HepG2 (cell line): ENCODE data around the gene SNX4. TPM values are rescaled to one million over a fixed set of nuclear protein-coding genes. Genes with fewer than 3 reads are reported as not detected.

ENCODE experiments used
- ATAC-seq: fragments of 200-7000 bp; cut with Tn5 transposase; 3 replicates; pipeline ENCODE4 v1.9.1; 2020; ENCODE audit warnings: mild to moderate bottlenecking, moderate library complexity
- BruUV-seq: library from RNA; stranded (reverse); fragments of 400-500 nt; replicated peaks from 2 replicates; lab custom pipeline; 2021; lab: Mats Ljungman, UMichigan
- CTCF ChIA-PET: fragments of 300-600 bp; formaldehyde crosslinking; extraction: SDS; loops from one replicate; lab custom pipeline; 2021; ENCODE audit warnings: low total read pairs, inconsistent platforms, low intra/inter-chr PET ratio; lab: Yijun Ruan, JAX
- POLR2A ChIA-PET: fragments of 350-600 bp; sonication (Branson Sonifier 250); formaldehyde crosslinking; loops from one replicate; lab custom pipeline; 2020; ENCODE audit warnings: antibody characterized with exemption, inconsistent platforms; lab: Yijun Ruan, JAX
- DNase-seq: peaks from one replicate; pipeline ENCODE4 v3.0.0-alpha.2; 2015; ENCODE audit warnings: low spot score
- FAIRE-seq: peaks from 3 replicates; lab custom pipeline; 2011; peaks lifted over from hg19 to GRCh38; lab: Jason Lieb, UNC
- H2AFZ ChIP-seq: one replicate; pipeline ENCODE4 v1.6.1; 2011; ENCODE audit warnings: low read length, inconsistent platforms
- H3K27ac ChIP-seq: fragments of 300-600 bp; 3 replicates; pipeline ENCODE4 v1.8.0; 2011; ENCODE audit warnings: mixed run types, mild to moderate bottlenecking, mixed read lengths, low read length, inconsistent platforms; ENCODE audit not compliant: insufficient read depth; ENCODE audit errors: extremely low read length
- H3K27me3 ChIP-seq, 2 experiments: fragments of 200-600 bp in 1 of 2; 2 replicates in 1 of 2; 3 replicates in 1 of 2; pipeline versions ENCODE4 v1.6.0 to v1.8.0; 2011; ENCODE audit warnings: low read length in 2 of 2, mild to moderate bottlenecking in 2 of 2, moderate library complexity in 2 of 2, inconsistent platforms in 1 of 2; ENCODE audit not compliant: insufficient read depth in 2 of 2, control insufficient read depth in 1 of 2
- H3K36me3 ChIP-seq, 2 experiments: fragments of 200-600 bp in 1 of 2; replicated peaks in 1 of 2; 2 replicates in 1 of 2; 3 replicates in 1 of 2; pipeline versions ENCODE4 v1.5.1 to v1.8.0; 2011; ENCODE audit warnings: low read length in 2 of 2, inconsistent platforms in 1 of 2; ENCODE audit not compliant: insufficient read depth in 2 of 2, control insufficient read depth in 1 of 2
- H3K4me1 ChIP-seq: 2 replicates; pipeline ENCODE4 v1.5.1; 2012; ENCODE audit warnings: low read length, inconsistent platforms; ENCODE audit not compliant: insufficient read depth
- H3K4me2 ChIP-seq: 2 replicates; pipeline ENCODE4 v1.6.0; 2011; ENCODE audit warnings: low read depth, low read length, inconsistent platforms
- H3K4me3 ChIP-seq, 3 experiments: fragments of 200-600 bp in 1 of 3; sonication (generic), shearing (Covaris generic) in 1 of 3; replicated peaks in 1 of 3; 2 replicates each; pipeline ENCODE4 v1.5.1; 2011 to 2016; ENCODE audit warnings: low read length in 3 of 3, inconsistent platforms in 2 of 3, low read depth in 2 of 3, mild to moderate bottlenecking in 2 of 3, control low read depth in 1 of 3, mixed read lengths in 1 of 3; ENCODE audit not compliant: insufficient read depth in 1 of 3
- H3K79me2 ChIP-seq: one replicate; pipeline ENCODE4 v1.6.1; 2011; ENCODE audit warnings: low read length, inconsistent platforms; ENCODE audit not compliant: insufficient read depth
- H3K9ac ChIP-seq: 2 replicates; pipeline ENCODE4 v1.6.0; 2011; ENCODE audit warnings: mild to moderate bottlenecking, low read depth, low read length, inconsistent platforms; ENCODE audit not compliant: insufficient read depth
- H3K9me3 ChIP-seq: 2 replicates; pipeline ENCODE4 v1.5.1; 2012; ENCODE audit warnings: mild to moderate bottlenecking, low read length
- H4K20me1 ChIP-seq: 2 replicates; pipeline ENCODE4 v1.6.0; 2011; ENCODE audit warnings: inconsistent platforms, mild to moderate bottlenecking, low read length, moderate library complexity; ENCODE audit not compliant: insufficient read depth
- DNMT1 ChIP-seq: sonication (generic); formaldehyde crosslinking; IDR thresholded peaks from 2 replicates; pipeline ENCODE4 v1.5.1; 2020; ENCODE audit warnings: mild to moderate bottlenecking, missing genetic modification reagents
- JUNB ChIP-seq: sonication (generic); formaldehyde crosslinking; IDR thresholded peaks from 2 replicates; pipeline ENCODE4 v1.8.0; 2022; ENCODE audit warnings: missing genetic modification reagents, mild to moderate bottlenecking, borderline replicate concordance
- MAF1 ChIP-seq: sonication (generic); formaldehyde crosslinking; IDR thresholded peaks from 2 replicates; pipeline ENCODE4 v1.5.0; 2020; ENCODE audit warnings: missing genetic modification reagents, borderline replicate concordance
- PRMT3 ChIP-seq: sonication (generic); formaldehyde crosslinking; IDR thresholded peaks from 2 replicates; pipeline ENCODE4 v1.8.1; 2022; ENCODE audit warnings: low read depth, mild to moderate bottlenecking, moderate library complexity, missing genetic modification reagents, borderline replicate concordance
- SALL2 ChIP-seq: sonication (generic); formaldehyde crosslinking; IDR thresholded peaks from 2 replicates; pipeline ENCODE4 v1.8.1; 2023; ENCODE audit warnings: mild to moderate bottlenecking, missing genetic modification reagents, inconsistent platforms
- TOE1 ChIP-seq: sonication (generic); formaldehyde crosslinking; IDR thresholded peaks from 2 replicates; pipeline ENCODE4 v1.4.0; 2020; ENCODE audit warnings: mild to moderate bottlenecking, missing genetic modification reagents
- U2AF2 ChIP-seq: fragments of 200-400 bp; formaldehyde crosslinking; IDR thresholded peaks from 2 replicates; pipeline ENCODE4 v1.6.1; 2017; ENCODE audit warnings: low read depth, mild to moderate bottlenecking, low read length
- ZNF446 ChIP-seq: sonication (generic); formaldehyde crosslinking; IDR thresholded peaks from 2 replicates; pipeline ENCODE4 v1.5.0; 2020; ENCODE audit warnings: mild to moderate bottlenecking, missing genetic modification reagents
- ZNF781 ChIP-seq: sonication (generic); formaldehyde crosslinking; IDR thresholded peaks from 2 replicates; pipeline ENCODE4 v1.5.1; 2020; ENCODE audit warnings: borderline replicate concordance, mild to moderate bottlenecking, missing genetic modification reagents; ENCODE audit errors: not compliant biosample characterization
- WGBS: methylation state at CpG from one replicate; pipeline ENCODE4 v1.1.6; 2017; ENCODE audit warnings: low lambda C conversion rate; 5-methylcytosine and 5-hydroxymethylcytosine counted together
- in situ Hi-C: cut with HindIII; loops from 2 replicates; pipeline ENCODE4 v1.10.0; 2017; ENCODE audit warnings: low pct_unique_long_range_greater_than_20kb; ENCODE audit not compliant: extremely low pct_ligation_motif_present
- intact Hi-C: fragments of 100-400 bp; cut with micrococcal nuclease; formaldehyde crosslinking; loops from one replicate; pipeline ENCODE4 v1.10.0; 2022; ENCODE audit not compliant: unreplicated experiment
- polyA plus RNA-seq, 8 experiments: library from polyadenylated mRNA; depleted of rRNA in 3 of 8; stranded (reverse) in 7 of 8; unstranded in 1 of 8; fragments of >200 nt; fragmentation: Illumina TruSeq in 4 of 8; extraction: Trizol in 4 of 8; gene quantifications; 2 replicates each; pipeline versions ENCODE4 v1.2.1 to v1.2.3, GENCODE V29; 2011 to 2016; ENCODE audit warnings: low read depth in 4 of 8, missing spikeins in 1 of 8, mixed read lengths in 1 of 8; ENCODE audit not compliant: insufficient read depth in 1 of 8
- total RNA-seq, 5 experiments: library from RNA; depleted of rRNA; stranded (reverse); fragments of >200 nt; fragmentation: Illumina TruSeq; extraction: Trizol; gene quantifications; 2 replicates each; pipeline ENCODE4 v1.2.3, GENCODE V29; 2016; ENCODE audit warnings: low read depth in 1 of 5
- TF ChIP-seq, protein P1 (sequence below): sonication (generic); formaldehyde crosslinking; IDR thresholded peaks from 2 replicates; pipeline ENCODE4 v1.4.0; 2020; ENCODE audit warnings: mild to moderate bottlenecking, missing genetic modification reagents

SNX4 gene
- total and polyA plus RNA-seq, 2 of the 13 experiments (the other 11 are each of a cell fraction or from before 2014, with no cell fraction given): 18.1 to 73.6 TPM

- no peaks in the 10 kb centered on the region for H3K36me3 ChIP-seq
- 29% methylated on average over 2 of the region's 6 CpGs for WGBS
- H3K27me3 ChIP-seq: no peaks in the 10 kb centered on the region; a peak in 1 of 5 replicates
- H4K20me1 ChIP-seq: no peaks in the 10 kb centered on the region
- intact Hi-C loops: no loop called here
- DNase-seq: no peak
- no peak overlapping the region for H3K4me2 ChIP-seq
- POLR2A ChIA-PET: no interaction called here
- in situ Hi-C loops: loop anchor here (25.0 kb wide), 1 partner anchor 446 kb away; no protein-coding TSS in a partner anchor
- no peak overlapping the region for H3K4me3 ChIP-seq
- H3K9ac ChIP-seq: no peak overlapping the region
- no TSS peak for BruUV-seq
- no peaks in the 10 kb centered on the region for H3K79me2 ChIP-seq
- no peak for TF ChIP-seq MAF1 (CRISPR knock-in tag)
- no peak for TF ChIP-seq U2AF2
- TF ChIP-seq ZNF781 (CRISPR knock-in tag): no peak
- TF ChIP-seq TOE1: no peak
- TF ChIP-seq, protein P1, sequence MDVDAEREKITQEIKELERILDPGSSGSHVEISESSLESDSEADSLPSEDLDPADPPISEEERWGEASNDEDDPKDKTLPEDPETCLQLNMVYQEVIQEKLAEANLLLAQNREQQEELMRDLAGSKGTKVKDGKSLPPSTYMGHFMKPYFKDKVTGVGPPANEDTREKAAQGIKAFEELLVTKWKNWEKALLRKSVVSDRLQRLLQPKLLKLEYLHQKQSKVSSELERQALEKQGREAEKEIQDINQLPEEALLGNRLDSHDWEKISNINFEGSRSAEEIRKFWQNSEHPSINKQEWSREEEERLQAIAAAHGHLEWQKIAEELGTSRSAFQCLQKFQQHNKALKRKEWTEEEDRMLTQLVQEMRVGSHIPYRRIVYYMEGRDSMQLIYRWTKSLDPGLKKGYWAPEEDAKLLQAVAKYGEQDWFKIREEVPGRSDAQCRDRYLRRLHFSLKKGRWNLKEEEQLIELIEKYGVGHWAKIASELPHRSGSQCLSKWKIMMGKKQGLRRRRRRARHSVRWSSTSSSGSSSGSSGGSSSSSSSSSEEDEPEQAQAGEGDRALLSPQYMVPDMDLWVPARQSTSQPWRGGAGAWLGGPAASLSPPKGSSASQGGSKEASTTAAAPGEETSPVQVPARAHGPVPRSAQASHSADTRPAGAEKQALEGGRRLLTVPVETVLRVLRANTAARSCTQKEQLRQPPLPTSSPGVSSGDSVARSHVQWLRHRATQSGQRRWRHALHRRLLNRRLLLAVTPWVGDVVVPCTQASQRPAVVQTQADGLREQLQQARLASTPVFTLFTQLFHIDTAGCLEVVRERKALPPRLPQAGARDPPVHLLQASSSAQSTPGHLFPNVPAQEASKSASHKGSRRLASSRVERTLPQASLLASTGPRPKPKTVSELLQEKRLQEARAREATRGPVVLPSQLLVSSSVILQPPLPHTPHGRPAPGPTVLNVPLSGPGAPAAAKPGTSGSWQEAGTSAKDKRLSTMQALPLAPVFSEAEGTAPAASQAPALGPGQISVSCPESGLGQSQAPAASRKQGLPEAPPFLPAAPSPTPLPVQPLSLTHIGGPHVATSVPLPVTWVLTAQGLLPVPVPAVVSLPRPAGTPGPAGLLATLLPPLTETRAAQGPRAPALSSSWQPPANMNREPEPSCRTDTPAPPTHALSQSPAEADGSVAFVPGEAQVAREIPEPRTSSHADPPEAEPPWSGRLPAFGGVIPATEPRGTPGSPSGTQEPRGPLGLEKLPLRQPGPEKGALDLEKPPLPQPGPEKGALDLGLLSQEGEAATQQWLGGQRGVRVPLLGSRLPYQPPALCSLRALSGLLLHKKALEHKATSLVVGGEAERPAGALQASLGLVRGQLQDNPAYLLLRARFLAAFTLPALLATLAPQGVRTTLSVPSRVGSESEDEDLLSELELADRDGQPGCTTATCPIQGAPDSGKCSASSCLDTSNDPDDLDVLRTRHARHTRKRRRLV (CRISPR knock-in tag): no peak
- no peak for TF ChIP-seq JUNB (CRISPR knock-in tag)
- TF ChIP-seq DNMT1 (CRISPR knock-in tag): no peak
- no peak for TF ChIP-seq SALL2 (CRISPR knock-in tag)
- TF ChIP-seq ZNF446 (CRISPR knock-in tag): no peak
- no peak for TF ChIP-seq PRMT3
- H3K9me3 ChIP-seq: no peaks in the 10 kb centered on the region
- no peak overlapping the region for H3K27ac ChIP-seq
- H2AFZ ChIP-seq: no peak overlapping the region
- peaks cover 41% of the 10 kb centered on the region for H3K4me1 ChIP-seq
- CTCF ChIA-PET: no interaction called here
- ATAC-seq: no peak
- no peak for FAIRE-seq
Observed at GRCh38 chr3:125433611-125434041, 86.4 kb downstream of the SNX4 start.
